HCT116 (cell line): Measurements from ENCODE around the gene TMEM100. TPM values are rescaled to one million over a fixed set of nuclear protein-coding genes. Genes with fewer than 3 reads are reported as not detected.

Experiments used
- ATAC-seq: fragments of 200-7000 bp; cut with Tn5 transposase; 2 replicates; pipeline ENCODE4 v1.9.1; 2020; ENCODE audit warnings: mild to moderate bottlenecking, moderate library complexity
- BruUV-seq: library from RNA; stranded (reverse); fragments of 400-500 nt; replicated peaks from 2 replicates; lab custom pipeline; 2021; lab: Mats Ljungman, UMichigan
- CTCF ChIA-PET: fragments of 300-600 bp; sonication (Branson Sonifier 250); formaldehyde crosslinking; loops from one replicate; lab custom pipeline; 2021; ENCODE audit warnings: antibody characterized with exemption; lab: Charles Lee
- POLR2A ChIA-PET: fragments of 300-600, 350-600 bp; sonication (Branson Sonifier 250); formaldehyde crosslinking; loops from one replicate; lab custom pipeline; 2021; ENCODE audit warnings: antibody characterized with exemption; lab: Charles Lee
- RAD21 ChIA-PET, 2 experiments: fragments of 300-600 bp; sonication (Branson Sonifier 250); formaldehyde crosslinking; loops; one replicate each; lab custom pipeline; 2023; ENCODE audit warnings: low total read pairs in 2 of 2; ENCODE audit not compliant: uncharacterized antibody in 2 of 2, unreplicated experiment in 2 of 2, low non-redundant PET in 1 of 2; lab: Charles Lee
- DNase-seq: peaks from one replicate; pipeline ENCODE4 v3.0.0-alpha.2; 2010; ENCODE audit warnings: low read depth, low spot score
- H2AFZ ChIP-seq: fragments of 200-600 bp; shearing (Covaris generic), sonication (generic); 2 replicates; pipeline ENCODE4 v1.6.1; 2017; ENCODE audit warnings: low read depth, mixed run types, mixed read lengths, antibody characterized with exemption, low read length; ENCODE audit not compliant: poor library complexity, severe bottlenecking
- H3K27ac ChIP-seq: 2 replicates; pipeline ENCODE4 v1.5.1; 2012; ENCODE audit warnings: low read depth, low read length
- H3K27me3 ChIP-seq: fragments of 200-600 bp; sonication (generic); 2 replicates; pipeline ENCODE4 v1.6.1; 2016; ENCODE audit warnings: mixed run types, low read length, mixed read lengths; ENCODE audit not compliant: insufficient read depth
- H3K36me3 ChIP-seq, 2 experiments: fragments of 200-500 bp in 1 of 2; fragments of 200-600 bp in 1 of 2; sonication (Bioruptor generic) in 1 of 2; sonication (generic) in 1 of 2; 2 replicates each; pipeline versions ENCODE4 v1.5.1 to v1.6.1; 2014 to 2016; ENCODE audit warnings: low read length in 2 of 2, inconsistent platforms in 1 of 2, mixed read lengths in 1 of 2, mixed run types in 1 of 2; ENCODE audit not compliant: insufficient read depth in 2 of 2, control insufficient read depth in 1 of 2
- H3K4me1 ChIP-seq, 2 experiments: fragments of 200-600 bp in 1 of 2; sonication (generic) in 1 of 2; 2 replicates each; pipeline versions ENCODE4 v1.5.1 to v1.6.1; 2012 to 2017; ENCODE audit warnings: low read length in 2 of 2, inconsistent platforms in 1 of 2, mild to moderate bottlenecking in 1 of 2, mixed read lengths in 1 of 2, mixed run types in 1 of 2, moderate library complexity in 1 of 2; ENCODE audit not compliant: insufficient read depth in 2 of 2, control insufficient read depth in 1 of 2
- H3K4me2 ChIP-seq: fragments of 200-600 bp; sonication (generic); 2 replicates; pipeline ENCODE4 v1.6.1; 2017; ENCODE audit warnings: mixed run types, low read length, mixed read lengths
- H3K4me3 ChIP-seq, 2 experiments: fragments of 200-600 bp in 1 of 2; sonication (generic) in 1 of 2; replicated peaks in 1 of 2; 2 replicates each; pipeline ENCODE4 v1.5.1; 2011 to 2016; ENCODE audit warnings: low read length in 2 of 2, control low read depth in 1 of 2, low read depth in 1 of 2, mild to moderate bottlenecking in 1 of 2, mixed read lengths in 1 of 2, mixed run types in 1 of 2
- H3K79me2 ChIP-seq: fragments of 200-600 bp; sonication (generic); 2 replicates; pipeline ENCODE4 v1.6.1; 2017; ENCODE audit warnings: mild to moderate bottlenecking, mixed run types, low read length, moderate library complexity, mixed read lengths; ENCODE audit not compliant: insufficient read depth
- H3K9ac ChIP-seq: fragments of 200-600 bp; sonication (generic); 2 replicates; pipeline ENCODE4 v1.6.1; 2016; ENCODE audit warnings: low read length, mixed read lengths
- H3K9me2 ChIP-seq: fragments of 200-600 bp; sonication (generic), shearing (Covaris generic); 2 replicates; pipeline ENCODE4 v1.6.1; 2017; ENCODE audit warnings: mixed run types, mild to moderate bottlenecking, moderate library complexity; ENCODE audit not compliant: insufficient read depth
- H3K9me3 ChIP-seq, 2 experiments: fragments of 200-500 bp in 1 of 2; fragments of 200-600 bp in 1 of 2; sonication (Bioruptor generic) in 1 of 2; sonication (generic) in 1 of 2; 2 replicates each; pipeline ENCODE4 v1.6.1; 2014 to 2017; ENCODE audit warnings: low read length in 2 of 2, mixed read lengths in 2 of 2, inconsistent platforms in 1 of 2, low read depth in 1 of 2, mild to moderate bottlenecking in 1 of 2, mixed run types in 1 of 2, moderate library complexity in 1 of 2; ENCODE audit not compliant: control insufficient read depth in 1 of 2, insufficient read depth in 1 of 2
- H4K20me1 ChIP-seq: fragments of 200-600 bp; sonication (generic), shearing (Covaris generic); 2 replicates; pipeline ENCODE4 v1.6.1; 2017; ENCODE audit warnings: mixed run types, mild to moderate bottlenecking, moderate library complexity; ENCODE audit not compliant: insufficient read depth
- ATF3 ChIP-seq: IDR thresholded peaks from 2 replicates; pipeline ENCODE4 v1.6.1; 2012
- ELF1 ChIP-seq: IDR thresholded peaks from 2 replicates; pipeline ENCODE4 v1.6.1; 2012; ENCODE audit warnings: low read depth, borderline replicate concordance
- EZH2 ChIP-seq: fragments of 200-600 bp; sonication (generic); IDR thresholded peaks from 2 replicates; pipeline ENCODE4 v1.6.1; 2017; ENCODE audit warnings: antibody characterized with exemption, mixed run types
- POLR2A ChIP-seq: IDR thresholded peaks from 2 replicates; pipeline ENCODE4 v1.7.0; 2011; ENCODE audit warnings: borderline replicate concordance; ENCODE audit not compliant: insufficient read depth, insufficient read length; ENCODE audit errors: extremely low read depth
- POLR2AphosphoS5 ChIP-seq: IDR thresholded peaks from 2 replicates; pipeline ENCODE4 v1.6.1; 2011; ENCODE audit warnings: mild to moderate bottlenecking, low read depth, low read length, moderate library complexity
- REST ChIP-seq: IDR thresholded peaks from 2 replicates; pipeline ENCODE4 v1.6.1; 2012; ENCODE audit warnings: low read depth
- SIN3A ChIP-seq: IDR thresholded peaks from 2 replicates; pipeline ENCODE4 v1.6.1; 2012; ENCODE audit warnings: low read depth
- intact Hi-C: fragments of 100-400 bp; cut with micrococcal nuclease; formaldehyde crosslinking; loops from 2 replicates; pipeline ENCODE4 v1.10.0; 2022
- total RNA-seq: library from RNA; stranded (reverse); gene quantifications from one replicate; pipeline ENCODE4 v1.2.1, GENCODE V29; 2021; ENCODE audit not compliant: unreplicated experiment

TMEM100 gene
- total RNA-seq, 1 experiment from 2014 or later: not detected

GRCh38 chr17:55727920-55728319 lies 5.3 kb upstream of the TMEM100 start:
- H3K36me3 ChIP-seq: no peaks in the 10 kb centered on the region
- RAD21 ChIA-PET: no interaction called here
- no TSS peak for BruUV-seq
- H3K4me1 ChIP-seq: peaks cover 0 to 3% of the 10 kb centered on the region in 2 experiments; a peak in 1 of 4 replicates
- H3K9me3 ChIP-seq: no peaks in the 10 kb centered on the region
- CTCF ChIA-PET: interaction anchor here (1.8 kb wide), 1 partner anchor 9 kb away, joined by 6 read pairs; no protein-coding TSS in a partner anchor
- H3K79me2 ChIP-seq: no peaks in the 10 kb centered on the region
- peaks cover 89% of the 10 kb centered on the region for H3K27me3 ChIP-seq
- H2AFZ ChIP-seq: no peak overlapping the region
- no peak overlapping the region for H3K4me3 ChIP-seq
- H4K20me1 ChIP-seq: no peaks in the 10 kb centered on the region
- POLR2A ChIA-PET: no interaction called here
- DNase-seq: no peak
- H3K9ac ChIP-seq: no peak overlapping the region
- no peak for ATAC-seq
- TF ChIP-seq POLR2AphosphoS5 (no peak), REST (no peak), ELF1 (no peak), EZH2 (no peak), POLR2A (no peak)
- no peak overlapping the region for H3K4me2 ChIP-seq
- intact Hi-C loops: no loop called here
- no peaks in the 10 kb centered on the region for H3K9me2 ChIP-seq
- no peak overlapping the region for H3K27ac ChIP-seq

- H2AFZ ChIP-seq: no peak overlapping the region
- peaks cover 89% of the 10 kb centered on the region for H3K27me3 ChIP-seq
- ATAC-seq: no peak
- no peak overlapping the region for H3K4me2 ChIP-seq
- H3K36me3 ChIP-seq: no peaks in the 10 kb centered on the region
- H3K27ac ChIP-seq: no peak overlapping the region
- BruUV-seq: no TSS peak
- no peaks in the 10 kb centered on the region for H4K20me1 ChIP-seq
- H3K9me3 ChIP-seq: no peaks in the 10 kb centered on the region
- CTCF ChIA-PET: interaction anchor here (1.9 kb wide), 1 partner anchor 8 kb away, joined by 6 read pairs; no protein-coding TSS in a partner anchor
- H3K9me2 ChIP-seq: no peaks in the 10 kb centered on the region
- RAD21 ChIA-PET: no interaction called here
- no peak overlapping the region for H3K9ac ChIP-seq
- intact Hi-C loops: no loop called here
- POLR2A ChIA-PET: no interaction called here
- H3K79me2 ChIP-seq: no peaks in the 10 kb centered on the region
- H3K4me3 ChIP-seq: no peak overlapping the region
- no peak for DNase-seq
- TF ChIP-seq SIN3A (no peak), ATF3 (no peak)
- TF ChIP-seq, all 23 proteins: peak for 0
- H3K4me1 ChIP-seq: no peaks in the 10 kb centered on the region
Observed at GRCh38 chr17:55727275-55727674, 4.6 kb upstream of the TMEM100 start.
